ENCODE measurements around the gene CNTN4. TPM values are rescaled to one million over a fixed set of nuclear protein-coding genes. Genes with fewer than 3 reads are reported as not detected.

CNTN4 gene
- total and polyA plus RNA-seq, 2 of the 8 experiments (the other 6 are each of a cell fraction or from before 2014, with no cell fraction given), result 0.41 to 2.2 TPM

DNA sequence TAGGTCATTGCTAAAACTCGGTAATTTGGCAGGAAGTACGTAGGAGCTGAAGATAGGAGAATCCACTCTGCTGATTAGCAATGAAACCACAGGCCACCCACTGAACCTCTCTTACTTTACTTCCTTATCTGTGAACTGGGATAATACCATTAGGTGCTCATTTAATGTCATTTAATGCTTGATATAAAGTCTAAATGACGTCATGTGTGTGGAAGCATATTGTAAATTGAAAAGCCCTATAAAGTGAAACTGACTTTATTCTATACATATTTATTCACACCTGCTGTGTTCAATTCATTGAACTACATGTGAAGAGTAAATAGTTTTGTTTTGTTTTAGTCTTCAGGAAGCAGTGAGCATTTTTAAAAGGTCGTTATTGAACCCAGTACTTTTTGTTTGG is 137.5 kb downstream of the CNTN4 start (continued):
- TF ChIP-seq ASH2L (IDR thresholded peaks at IDR 0.05; ENCODE audit: low read length) (no peak), NRF1 (IDR thresholded peaks at IDR 0.05; ENCODE audit: low read depth, low read length) (no peak), CHD1 (IDR thresholded peaks at IDR 0.05; ENCODE audit: low read depth, low read length) (no peak), SIN3A (conservative IDR thresholded peaks at IDR 0.05 in 1 of 2, IDR thresholded peaks at IDR 0.05 in 1 of 2; ENCODE audit: low read depth in 1 of 2, low read length in 2 of 2) (no peak)
